C4-2B (cell line): Measurements from ENCODE around the gene TMEM192.

Experiments
- H3K27ac ChIP-seq: fragments of 450-650 bp; 2 replicates; pipeline ENCODE4 v1.5.1; 2017
- CTCF ChIP-seq: fragments of 450-650 bp; conservative IDR thresholded peaks from 2 replicates; pipeline ENCODE4 v1.5.1; 2017; ENCODE audit warnings: mild to moderate bottlenecking
- ZFX ChIP-seq: fragments of 450-650 bp; IDR thresholded peaks from 2 replicates; pipeline ENCODE4 v1.6.1; 2017

Gene TMEM192

GRCh38 chr4:165112368-165113121, at the start of gene TMEM192:
Gene TMEM192 (minus strand): TSS chr4:165112860. CDS start chr4:165112773, 87 bp downstream.
- TF ChIP-seq CTCF = no peak
- TF ChIP-seq ZFX = peak; percentile 77
- peak within 1 kb of the TSS; percentile 92 for H3K27ac ChIP-seq

- TF ChIP-seq CTCF = no peak
- no peak for TF ChIP-seq ZFX
- H3K27ac ChIP-seq = no peak overlapping the region
Measured at GRCh38 chr4:165158762-165159161, 46.1 kb upstream of the TMEM192 start.

GRCh38 chr4:165156906-165157305, 44.2 kb upstream of the TMEM192 start:
- H3K27ac ChIP-seq = no peak overlapping the region
- TF ChIP-seq CTCF = no peak
- no peak for TF ChIP-seq ZFX

- TF ChIP-seq CTCF (no peak), ZFX (no peak)
- no peak overlapping the region for H3K27ac ChIP-seq
Measured at GRCh38 chr4:165154482-165154881, 41.8 kb upstream of the TMEM192 start.

GRCh38 chr4:165152527-165152926, 39.9 kb upstream of the TMEM192 start:
- no peak overlapping the region for H3K27ac ChIP-seq
- no peak for TF ChIP-seq CTCF
- no peak for TF ChIP-seq ZFX

GRCh38 chr4:165151734-165152133, 39.1 kb upstream of the TMEM192 start:
- H3K27ac ChIP-seq = no peak overlapping the region
- TF ChIP-seq CTCF = no peak

GRCh38 chr4:165150545-165150944, 37.9 kb upstream of the TMEM192 start:
- TF ChIP-seq CTCF (no peak), ZFX (no peak)
- no peak overlapping the region for H3K27ac ChIP-seq
